Type B pancreatic cell (in vitro differentiated cells): ENCODE data around the gene FYTTD1. TPM values are rescaled to one million over a fixed set of nuclear protein-coding genes. Genes with fewer than 3 reads are reported as not detected.
"Not testable (repeated sequence)": the region's sequence is repeated elsewhere in the genome, so short reads cannot be mapped to it uniquely, and the experiment has no call there.

ENCODE experiments used
- DNase-seq: peaks from one replicate; pipeline ENCODE4 v3.0.0; 2021; ENCODE audit warnings: mixed read lengths; ENCODE audit not compliant: unreplicated experiment; ENCODE audit errors: extremely low spot score
- H3K27ac Mint-ChIP-seq: 2 replicates; pipeline ENCODE4 v1.8.0; 2021; ENCODE audit warnings: mild to moderate bottlenecking, mixed read lengths
- H3K27me3 Mint-ChIP-seq: 2 replicates; pipeline ENCODE4 v1.8.0; 2021; ENCODE audit warnings: mixed read lengths
- H3K36me3 Mint-ChIP-seq: 2 replicates; pipeline ENCODE4 v1.8.0; 2021; ENCODE audit warnings: mixed read lengths
- H3K4me1 Mint-ChIP-seq: one replicate; pipeline ENCODE4 v1.8.0; 2021; ENCODE audit warnings: mixed read lengths; ENCODE audit not compliant: unreplicated experiment
- H3K4me3 Mint-ChIP-seq: 2 replicates; pipeline ENCODE4 v1.8.0; 2021; ENCODE audit warnings: mild to moderate bottlenecking, mixed read lengths
- H3K9me3 Mint-ChIP-seq: 2 replicates; pipeline ENCODE4 v1.8.0; 2021; ENCODE audit warnings: mixed read lengths
- CTCF ChIP-seq: fragments of 200-600 bp; sonication (generic); conservative IDR thresholded peaks from 2 replicates; pipeline ENCODE4 v1.5.0; 2021; ENCODE audit warnings: antibody characterized with exemption, mild to moderate bottlenecking
- total RNA-seq: library from RNA; stranded (reverse); gene quantifications from 2 replicates; pipeline ENCODE4 v1.2.1, GENCODE V29; 2021; ENCODE audit warnings: low replicate concordance

FYTTD1 gene
- total RNA-seq, 1 donor from 2014 or later, result 58.8 TPM

GRCh38 chr3:197722734-197723133, 26.9 kb upstream of the FYTTD1 start:
- H3K4me3 Mint-ChIP-seq, result no peak overlapping the region
- no peak overlapping the region for H3K27ac Mint-ChIP-seq
- no peaks in the 10 kb centered on the region for H3K27me3 Mint-ChIP-seq
- H3K36me3 Mint-ChIP-seq, result peaks cover 15% of the 10 kb centered on the region
- DNase-seq, result no peak
- H3K9me3 Mint-ChIP-seq, result peaks cover 6% of the 10 kb centered on the region
- H3K4me1 Mint-ChIP-seq, result no peaks in the 10 kb centered on the region
- no peak for TF ChIP-seq CTCF

- not testable (repeated sequence) for H3K27ac Mint-ChIP-seq, DNase-seq, H3K27me3 Mint-ChIP-seq, H3K36me3 Mint-ChIP-seq, H3K9me3 Mint-ChIP-seq, H3K4me3 Mint-ChIP-seq, H3K4me1 Mint-ChIP-seq
Measured at GRCh38 chr3:197727878-197728277, 21.8 kb upstream of the FYTTD1 start.

GRCh38 chr3:197728487-197728886, 21.2 kb upstream of the FYTTD1 start:
- no peak overlapping the region for H3K4me3 Mint-ChIP-seq
- DNase-seq, result no peak
- H3K4me1 Mint-ChIP-seq, result peaks cover 3% of the 10 kb centered on the region
- no peaks in the 10 kb centered on the region for H3K27me3 Mint-ChIP-seq
- peaks cover 8% of the 10 kb centered on the region for H3K36me3 Mint-ChIP-seq
- TF ChIP-seq CTCF, result no peak
- no peak overlapping the region for H3K27ac Mint-ChIP-seq
- no peaks in the 10 kb centered on the region for H3K9me3 Mint-ChIP-seq

DNA sequence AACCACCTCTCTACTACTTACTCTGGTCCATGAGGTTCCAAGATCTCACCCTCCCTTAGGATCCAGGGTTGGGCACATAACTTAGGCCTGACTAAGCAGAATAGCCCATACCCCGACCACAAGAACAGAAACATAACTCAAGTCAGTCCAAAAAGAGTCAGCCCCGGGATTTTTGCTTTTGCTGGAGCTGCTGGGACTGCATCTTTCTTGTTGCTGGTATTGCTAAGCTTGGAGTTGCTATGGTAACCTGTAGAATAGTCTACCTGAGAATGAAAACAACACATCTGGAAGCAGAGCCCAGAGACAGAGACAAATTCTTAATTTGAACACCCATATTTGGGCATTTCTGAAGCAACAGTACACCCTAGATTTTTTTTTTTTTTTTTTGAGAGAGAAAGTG, 19.5 kb upstream of the FYTTD1 start:
- H3K4me3 Mint-ChIP-seq, result peak overlapping the region; percentile 47
- H3K27me3 Mint-ChIP-seq, result no peaks in the 10 kb centered on the region
- no peak for TF ChIP-seq CTCF
- no peak for DNase-seq
- H3K27ac Mint-ChIP-seq, result peak overlapping the region; percentile 84
- H3K4me1 Mint-ChIP-seq, result peaks cover 10% of the 10 kb centered on the region
- peaks cover 8% of the 10 kb centered on the region for H3K36me3 Mint-ChIP-seq
- H3K9me3 Mint-ChIP-seq, result no peaks in the 10 kb centered on the region

- not testable (repeated sequence) for H3K27me3 Mint-ChIP-seq
Measured at GRCh38 chr3:197730770-197731169, 18.9 kb upstream of the FYTTD1 start.

GRCh38 chr3:197731483-197731882, 18.2 kb upstream of the FYTTD1 start:
- H3K4me1 Mint-ChIP-seq, result peaks cover 15% of the 10 kb centered on the region
- not testable (repeated sequence) for H3K27me3 Mint-ChIP-seq, H3K36me3 Mint-ChIP-seq, H3K9me3 Mint-ChIP-seq, H3K4me3 Mint-ChIP-seq, H3K27ac Mint-ChIP-seq, DNase-seq

More at GRCh38 chr3:197730770-197731169, 18.9 kb upstream of the FYTTD1 start:
- not testable (repeated sequence) for H3K9me3 Mint-ChIP-seq, DNase-seq, H3K4me3 Mint-ChIP-seq, H3K36me3 Mint-ChIP-seq
- peak overlapping the region; percentile 64 for H3K27ac Mint-ChIP-seq
- peaks cover 11% of the 10 kb centered on the region for H3K4me1 Mint-ChIP-seq

DNA sequence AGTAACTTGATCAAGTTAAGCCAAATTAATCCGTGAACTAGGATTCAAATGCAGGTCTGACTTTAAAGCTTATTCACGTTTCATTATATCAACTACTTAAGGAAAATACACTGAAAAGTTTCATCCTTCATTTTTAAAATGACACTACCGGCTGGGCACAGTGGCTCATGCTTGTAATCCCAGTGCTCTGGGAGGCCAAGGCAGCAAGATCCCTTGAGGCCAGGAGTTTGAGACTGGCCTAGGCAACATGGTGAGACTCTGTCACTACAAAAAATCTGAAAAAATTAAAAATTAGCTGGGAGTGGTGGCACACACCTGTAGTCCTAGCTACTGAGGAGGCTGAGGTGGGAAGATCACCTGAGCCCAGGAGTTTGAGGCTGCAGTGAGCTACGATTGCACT, 16.6 kb upstream of the FYTTD1 start:
- no peaks in the 10 kb centered on the region for H3K9me3 Mint-ChIP-seq

More for the DNA sequence above, 16.6 kb upstream of the FYTTD1 start:
- H3K27me3 Mint-ChIP-seq, result no peaks in the 10 kb centered on the region
- peaks cover 8% of the 10 kb centered on the region for H3K36me3 Mint-ChIP-seq
- H3K4me1 Mint-ChIP-seq, result peaks cover 21% of the 10 kb centered on the region
- H3K4me3 Mint-ChIP-seq, result no peak overlapping the region
- no peak for DNase-seq
- TF ChIP-seq CTCF, result no peak
- H3K27ac Mint-ChIP-seq, result no peak overlapping the region
